Brain microvascular endothelial cell (primary cell): ENCODE measurements around the gene TWNK.
A peak's percentile ranks its signal among the peaks of the same experiment; 100 is the strongest.

ENCODE experiments used
- DNase-seq: peaks from one replicate; pipeline ENCODE4 v3.0.0-alpha.2; 2020
- H3K27ac ChIP-seq: fragments of 250-450 bp; sonication (Bioruptor Pico); 2 replicates; pipeline ENCODE4 v1.5.1; 2020; ENCODE audit warnings: mild to moderate bottlenecking, moderate library complexity
- H3K27me3 ChIP-seq: fragments of 250-450 bp; sonication (Bioruptor Pico); replicated peaks from 2 replicates; pipeline ENCODE4 v1.5.1; 2020; ENCODE audit warnings: mild to moderate bottlenecking
- H3K36me3 ChIP-seq: fragments of 250-450 bp; sonication (Bioruptor Pico); replicated peaks from 2 replicates; pipeline ENCODE4 v1.5.1; 2020; ENCODE audit warnings: mild to moderate bottlenecking
- H3K4me3 ChIP-seq: 2 replicates; pipeline ENCODE4 v1.5.1; 2011; ENCODE audit warnings: low read depth, mild to moderate bottlenecking, control low read depth, low read length, moderate library complexity
- in situ Hi-C: cut with HindIII; loops from 2 replicates; pipeline ENCODE4 v1.10.0; 2017; ENCODE audit warnings: low sequenced_read_pairs, low pct_ligation_motif_present
- TF ChIP-seq, protein P1 (sequence below): IDR thresholded peaks from 2 replicates; pipeline ENCODE4 v1.5.1; 2011; ENCODE audit warnings: low read depth, mild to moderate bottlenecking, moderate library complexity, low read length, control low read depth, inconsistent platforms; ENCODE audit errors: missing control alignments

The TWNK gene

DNA sequence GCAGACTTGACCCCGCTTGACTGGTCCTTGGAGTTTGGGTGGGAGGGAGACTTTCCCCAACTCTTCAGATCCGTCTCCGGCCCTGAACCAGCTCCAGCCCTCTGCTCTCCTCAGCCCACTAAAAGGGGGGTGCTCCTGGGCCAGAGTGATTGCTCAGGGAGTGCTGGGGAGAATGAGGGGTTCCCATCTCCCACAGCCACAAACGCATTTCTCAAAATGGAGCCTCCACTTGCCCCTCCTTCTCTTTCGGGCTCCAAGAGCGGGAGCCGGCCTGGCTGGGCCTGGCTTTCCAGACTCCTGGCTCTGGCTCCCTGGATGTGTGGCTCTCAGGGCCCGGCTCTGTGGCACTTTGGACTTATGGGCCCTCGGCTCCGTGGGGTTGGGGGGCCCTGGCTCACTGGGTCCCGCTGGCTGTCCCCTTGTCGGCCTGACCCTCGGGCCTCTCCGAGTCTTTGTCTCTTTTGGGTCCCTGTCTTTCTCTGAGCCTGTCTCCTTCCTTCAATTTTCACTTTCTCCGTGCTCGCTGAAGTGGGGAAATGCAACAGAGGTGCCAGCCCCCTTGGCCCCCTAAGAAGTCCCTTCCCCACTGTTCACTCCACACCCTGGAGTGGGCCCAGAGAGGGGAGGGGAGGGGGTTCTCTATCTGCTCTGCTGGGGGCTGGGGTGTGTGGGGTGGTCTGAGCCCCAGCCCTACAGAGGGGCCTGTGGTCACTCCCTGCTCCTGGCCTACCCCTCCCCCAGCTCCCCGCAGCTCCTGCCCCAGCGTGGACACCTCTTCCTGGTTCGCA is 13.0 kb downstream of the TWNK start:
- Histone ChIP-seq H3K27ac (peak overlapping the region; percentile 95), H3K27me3 (no peaks in the 10 kb centered on the region), H3K4me3 (peak overlapping the region; percentile 81), H3K36me3 (peaks cover 19% of the 10 kb centered on the region)
- DNase-seq: no peak
- TF ChIP-seq, protein P1, sequence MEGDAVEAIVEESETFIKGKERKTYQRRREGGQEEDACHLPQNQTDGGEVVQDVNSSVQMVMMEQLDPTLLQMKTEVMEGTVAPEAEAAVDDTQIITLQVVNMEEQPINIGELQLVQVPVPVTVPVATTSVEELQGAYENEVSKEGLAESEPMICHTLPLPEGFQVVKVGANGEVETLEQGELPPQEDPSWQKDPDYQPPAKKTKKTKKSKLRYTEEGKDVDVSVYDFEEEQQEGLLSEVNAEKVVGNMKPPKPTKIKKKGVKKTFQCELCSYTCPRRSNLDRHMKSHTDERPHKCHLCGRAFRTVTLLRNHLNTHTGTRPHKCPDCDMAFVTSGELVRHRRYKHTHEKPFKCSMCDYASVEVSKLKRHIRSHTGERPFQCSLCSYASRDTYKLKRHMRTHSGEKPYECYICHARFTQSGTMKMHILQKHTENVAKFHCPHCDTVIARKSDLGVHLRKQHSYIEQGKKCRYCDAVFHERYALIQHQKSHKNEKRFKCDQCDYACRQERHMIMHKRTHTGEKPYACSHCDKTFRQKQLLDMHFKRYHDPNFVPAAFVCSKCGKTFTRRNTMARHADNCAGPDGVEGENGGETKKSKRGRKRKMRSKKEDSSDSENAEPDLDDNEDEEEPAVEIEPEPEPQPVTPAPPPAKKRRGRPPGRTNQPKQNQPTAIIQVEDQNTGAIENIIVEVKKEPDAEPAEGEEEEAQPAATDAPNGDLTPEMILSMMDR: no peak
- in situ Hi-C loops: no loop called here

DNA sequence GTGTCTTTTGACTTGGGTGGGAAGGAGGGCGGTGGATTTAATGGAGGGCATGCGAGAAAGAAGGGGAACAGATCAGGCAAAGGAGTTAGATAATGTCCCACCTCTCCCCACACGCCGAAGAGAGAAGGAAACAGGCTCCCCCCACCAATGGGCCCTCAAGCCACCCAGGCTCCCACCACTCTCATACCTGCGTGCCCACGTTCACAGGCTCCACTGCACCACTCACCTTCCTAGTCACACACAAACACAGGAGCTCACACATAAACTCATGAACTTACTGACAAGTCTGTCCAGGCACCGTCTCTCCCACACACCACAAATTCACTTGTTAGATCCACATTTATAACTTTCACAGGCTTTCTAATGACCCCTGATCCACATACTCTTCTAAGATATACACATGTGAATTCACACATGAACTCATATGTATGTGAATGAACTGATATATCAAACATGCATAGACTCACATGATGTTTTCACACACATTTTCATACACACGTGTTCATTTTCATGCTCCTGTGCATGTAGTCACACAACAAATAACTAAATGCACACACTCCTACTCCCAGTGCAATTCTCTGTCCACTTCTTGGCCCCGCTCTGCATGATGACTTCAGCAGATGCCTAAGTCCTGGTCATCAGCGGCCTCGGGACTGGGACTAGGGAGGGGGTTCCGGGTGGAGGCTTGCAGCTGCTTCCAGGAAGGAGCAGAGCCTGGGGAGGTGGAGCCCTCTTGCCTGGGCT is 13.7 kb downstream of the TWNK start:
- Histone ChIP-seq H3K4me3 (peak overlapping the region; percentile 81), H3K27me3 (no peaks in the 10 kb centered on the region), H3K27ac (peak overlapping the region; percentile 95), H3K36me3 (peaks cover 24% of the 10 kb centered on the region)
- TF ChIP-seq, protein P1: no peak
- in situ Hi-C loops: no loop called here
- peak; percentile 90 for DNase-seq

DNA sequence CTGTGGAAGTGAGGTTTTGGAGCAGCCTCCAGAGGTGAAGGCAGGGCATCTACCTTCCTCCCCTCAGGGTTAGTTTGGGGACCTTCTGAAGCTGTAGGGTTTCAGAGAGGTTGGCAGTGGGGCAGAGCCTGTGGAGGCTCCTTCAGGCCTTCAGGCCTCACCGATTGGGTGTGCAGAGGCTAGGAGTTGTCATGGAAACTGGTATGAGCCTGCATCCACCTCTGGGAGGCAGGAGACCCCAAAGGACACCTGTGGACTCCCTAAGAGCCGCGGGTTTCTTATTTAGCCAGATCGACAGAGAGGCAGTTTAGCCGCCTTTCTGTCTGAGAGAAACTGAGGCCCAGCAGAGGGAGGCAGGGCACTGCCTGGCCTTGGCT is 14.3 kb downstream of the TWNK start:
- peak overlapping the region; percentile 95 for H3K27ac ChIP-seq

DNA sequence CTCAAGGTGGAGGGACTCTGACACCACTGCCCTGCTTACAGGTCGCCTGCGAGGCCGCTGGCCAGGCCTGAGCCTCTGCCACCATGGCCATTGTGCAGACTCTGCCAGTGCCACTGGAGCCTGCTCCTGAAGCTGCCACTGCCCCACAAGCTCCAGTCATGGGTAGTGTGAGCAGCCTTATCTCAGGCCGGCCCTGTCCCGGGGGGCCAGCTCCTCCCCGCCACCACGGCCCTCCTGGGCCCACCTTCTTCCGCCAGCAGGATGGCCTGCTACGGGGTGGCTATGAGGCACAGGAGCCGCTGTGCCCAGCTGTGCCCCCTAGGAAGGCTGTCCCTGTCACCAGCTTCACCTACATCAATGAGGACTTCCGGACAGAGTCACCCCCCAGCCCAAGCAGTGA is 15.1 kb downstream of the TWNK start:
- Histone ChIP-seq H3K27ac (no peak overlapping the region), H3K36me3 (peaks cover 38% of the 10 kb centered on the region), H3K4me3 (no peak overlapping the region), H3K27me3 (no peaks in the 10 kb centered on the region)
- DNase-seq: no peak
- in situ Hi-C loops: no loop called here
- TF ChIP-seq, protein P1: no peak

More for the DNA sequence above, 14.3 kb downstream of the TWNK start:
- DNase-seq: no peak
- TF ChIP-seq, protein P1: no peak
- Histone ChIP-seq H3K36me3 (peaks cover 30% of the 10 kb centered on the region), H3K4me3 (peak overlapping the region; percentile 81), H3K27me3 (no peaks in the 10 kb centered on the region)
- in situ Hi-C loops: no loop called here

DNA sequence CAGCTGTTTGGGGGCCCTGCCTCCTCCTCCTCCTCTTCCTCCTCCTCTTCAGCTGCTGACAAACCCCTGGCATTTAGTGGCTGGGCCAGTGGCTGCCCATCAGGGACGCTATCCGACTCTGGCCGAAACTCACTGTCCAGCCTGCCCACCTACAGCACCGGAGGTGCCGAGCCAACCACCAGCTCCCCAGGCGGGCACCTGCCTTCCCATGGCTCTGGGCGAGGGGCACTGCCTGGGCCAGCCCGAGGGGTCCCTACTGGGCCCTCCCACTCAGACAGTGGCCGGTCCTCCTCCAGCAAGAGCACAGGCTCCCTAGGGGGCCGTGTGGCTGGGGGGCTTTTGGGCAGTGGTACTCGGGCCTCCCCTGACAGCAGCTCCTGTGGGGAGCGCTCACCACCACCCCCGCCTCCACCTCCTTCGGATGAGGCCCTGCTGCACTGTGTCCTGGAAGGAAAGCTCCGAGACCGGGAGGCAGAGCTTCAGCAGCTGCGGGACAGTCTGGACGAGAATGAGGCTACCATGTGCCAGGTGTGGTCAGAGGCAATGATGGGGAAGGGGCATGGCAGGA is 16.4 kb downstream of the TWNK start:
- no peak overlapping the region for H3K27ac ChIP-seq
- DNase-seq: no peak
- TF ChIP-seq, protein P1: no peak
- no peaks in the 10 kb centered on the region for H3K27me3 ChIP-seq
- in situ Hi-C loops: no loop called here
- no peak overlapping the region for H3K4me3 ChIP-seq
- peaks cover 38% of the 10 kb centered on the region for H3K36me3 ChIP-seq
